OCI-LY1 (cell line): ENCODE measurements around the gene MARK4.

Source experiments
- CTCF ChIP-seq: fragments of 200-600 bp; sonication (generic), shearing (Covaris generic); IDR thresholded peaks from 2 replicates; pipeline ENCODE4 v1.5.1; 2017; ENCODE audit warnings: mild to moderate bottlenecking, antibody characterized with exemption, low read length, moderate library complexity, mixed read lengths
- EZH2 ChIP-seq: fragments of 200-600 bp; sonication (generic), shearing (Covaris generic); IDR thresholded peaks from 2 replicates; pipeline ENCODE4 v1.8.0; 2017; ENCODE audit warnings: borderline replicate concordance, mixed run types, mild to moderate bottlenecking, antibody characterized with exemption, low read length, moderate library complexity, mixed read lengths

GRCh38 chr19:45273521-45273855 is 22.4 kb downstream of the MARK4 start:
- TF ChIP-seq CTCF (no peak), EZH2 (no peak)
